Gastroesophageal sphincter (tissue), 4 donors: ENCODE results near the gene EWSR1. TPM values are rescaled to one million over a fixed set of nuclear protein-coding genes. Genes with fewer than 3 reads are reported as not detected.
A peak's percentile ranks its signal among the peaks of the same experiment; 100 is the strongest.

Experiments used
- ATAC-seq: fragments of 150-250 bp; one replicate; pipeline ENCODE4 v1.9.1; 2016; ENCODE audit warnings: mild to moderate bottlenecking, moderate library complexity
- H3K27ac ChIP-seq, 4 donors: fragments of 200-600 bp; sonication (generic) in 3 of 4; 1 replicate in 3 of 4; 2 replicates in 1 of 4; pipeline ENCODE4 v1.5.1; 2016 to 2019
- H3K27me3 ChIP-seq: fragments of 200-600 bp; sonication (generic); one replicate; pipeline ENCODE4 v1.5.1; 2019
- H3K36me3 ChIP-seq, 2 donors: fragments of 200-600 bp; sonication (generic); one replicate each; pipeline ENCODE4 v1.5.1; 2019; ENCODE audit warnings: control low read depth in 1 of 2
- H3K4me1 ChIP-seq, 3 donors: fragments of 200-600 bp; sonication (generic); 1 replicate in 2 of 3; 2 replicates in 1 of 3; pipeline ENCODE4 v1.5.1; 2016 to 2019; ENCODE audit warnings: control low read depth in 2 of 3
- H3K4me3 ChIP-seq, 2 donors: fragments of 200-600 bp; sonication (generic); one replicate each; pipeline ENCODE4 v1.5.1; 2019; ENCODE audit warnings: mild to moderate bottlenecking in 1 of 2, moderate library complexity in 1 of 2
- H3K9me3 ChIP-seq, 3 donors: fragments of 200-600 bp; sonication (generic); one replicate each; pipeline ENCODE4 v1.5.1; 2017 to 2019; ENCODE audit warnings: control low read depth in 2 of 3
- CTCF ChIP-seq, 4 experiments: fragments of 200-600 bp in 2 of 4; fragments of 450-650 bp in 2 of 4; sonication (generic) in 1 of 4; IDR thresholded peaks; one replicate each; pipeline ENCODE4 v1.5.1; 2017 to 2019; ENCODE audit warnings: antibody characterized with exemption in 4 of 4, mild to moderate bottlenecking in 2 of 4, moderate library complexity in 2 of 4
- EP300 ChIP-seq: sonication (generic); formaldehyde crosslinking; IDR thresholded peaks from one replicate; pipeline ENCODE4 v1.6.1; 2017; ENCODE audit warnings: antibody characterized with exemption, mild to moderate bottlenecking
- POLR2A ChIP-seq, 2 donors: fragments of 450-650 bp; IDR thresholded peaks; one replicate each; pipeline ENCODE4 v1.6.1; 2017; ENCODE audit warnings: antibody characterized with exemption in 2 of 2, mild to moderate bottlenecking in 2 of 2, moderate library complexity in 1 of 2
- POLR2AphosphoS5 ChIP-seq: sonication (generic); formaldehyde crosslinking; IDR thresholded peaks from one replicate; pipeline ENCODE4 v1.6.1; 2017; ENCODE audit warnings: antibody characterized with exemption
- WGBS, 2 donors: methylation state at CpG; one replicate each; pipeline ENCODE4 v1.1.5; 2018; ENCODE audit warnings: low coverage in 1 of 2; 5-methylcytosine and 5-hydroxymethylcytosine counted together
- total RNA-seq, 4 donors: library from RNA; depleted of rRNA; stranded (reverse); fragments of >200 nt; gene quantifications; one replicate each; pipeline ENCODE4 v1.1.0, GENCODE V29; 2016

The EWSR1 gene
- total RNA-seq, 4 donors from 2014 or later, result 169 to 209 (median 204) TPM

GRCh38 chr22:29224859-29225410, 43.1 kb upstream of the EWSR1 start:
- Histone ChIP-seq H3K4me1 (peaks cover 0 to 43% (median 19%) of the 10 kb centered on the region in 3 donors), H3K27me3 (no peaks in the 10 kb centered on the region), H3K9me3 (no peaks in the 10 kb centered on the region), H3K27ac (peak overlapping the region in 3 of 4 donors; percentile 41 to 62 (median 58)), H3K36me3 (no peaks in the 10 kb centered on the region), H3K4me3 (no peak overlapping the region)
- ATAC-seq, result no peak
- WGBS, 2 donors, result no CpG with 5 or more reads among the region's 7 CpGs
- TF ChIP-seq CTCF (IDR thresholded peaks at IDR 0.05) (no peak), POLR2A (IDR thresholded peaks at IDR 0.05) (no peak), POLR2AphosphoS5 (no peak), EP300 (no peak)

GRCh38 chr22:29225422-29226090, 42.5 kb upstream of the EWSR1 start:
- TF ChIP-seq POLR2AphosphoS5 (peak; percentile 21), CTCF (IDR thresholded peaks at IDR 0.05) (no peak)
- Histone ChIP-seq H3K36me3 (no peaks in the 10 kb centered on the region), H3K27ac (peak overlapping the region in 3 of 4 donors; percentile 41 to 62 (median 58)), H3K9me3 (no peaks in the 10 kb centered on the region), H3K27me3 (no peaks in the 10 kb centered on the region), H3K4me1 (peaks cover 0 to 37% (median 19%) of the 10 kb centered on the region in 3 donors), H3K4me3 (no peak overlapping the region)
- ATAC-seq, result peak; percentile 86
- 20% methylated on average over 1 of the region's 16 CpGs; no CpG with 5 or more reads in 1 of the 2 donors for WGBS, 2 donors

GRCh38 chr22:29226351-29226981, 41.6 kb upstream of the EWSR1 start:
- Histone ChIP-seq H3K4me3 (no peak overlapping the region), H3K9me3 (no peaks in the 10 kb centered on the region), H3K27me3 (no peaks in the 10 kb centered on the region), H3K36me3 (no peaks in the 10 kb centered on the region), H3K4me1 (peaks cover 0 to 33% (median 19%) of the 10 kb centered on the region in 3 donors), H3K27ac (peak overlapping the region in 3 of 4 donors; percentile 41 to 62 (median 58))
- WGBS, 2 donors, result 100% methylated on average over 1 of the region's 11 CpGs
- TF ChIP-seq POLR2A (IDR thresholded peaks at IDR 0.05) (no peak), POLR2AphosphoS5 (no peak), CTCF (IDR thresholded peaks at IDR 0.05) (no peak)
- ATAC-seq, result no peak

- 73 to 100% methylated on average over 1 to 3 of the region's 19 CpGs for WGBS, 2 donors
- TF ChIP-seq CTCF (IDR thresholded peaks at IDR 0.05) (no peak), POLR2A (IDR thresholded peaks at IDR 0.05) (no peak), POLR2AphosphoS5 (no peak), EP300 (no peak)
- ATAC-seq, result no peak
- Histone ChIP-seq H3K4me1 (peaks cover 0 to 4% (median 2%) of the 10 kb centered on the region in 3 donors), H3K27me3 (no peaks in the 10 kb centered on the region), H3K27ac (no peak overlapping the region), H3K4me3 (no peak overlapping the region), H3K36me3 (no peaks in the 10 kb centered on the region), H3K9me3 (peaks cover 0 to 5% (median 0%) of the 10 kb centered on the region in 3 donors)
Observed at GRCh38 chr22:29230972-29231875, 36.8 kb upstream of the EWSR1 start.
